NCI-H526 (cell line): ENCODE data around the gene OR2S2.
"Not testable (repeated sequence)": the region's sequence is repeated elsewhere in the genome, so short reads cannot be mapped to it uniquely, and the experiment has no call there.

Source experiments
- DNase-seq, 2 experiments: peaks; one replicate each; lab custom pipeline; 2025; lab: John Stamatoyannopoulos, UW

OR2S2 gene, protein sequence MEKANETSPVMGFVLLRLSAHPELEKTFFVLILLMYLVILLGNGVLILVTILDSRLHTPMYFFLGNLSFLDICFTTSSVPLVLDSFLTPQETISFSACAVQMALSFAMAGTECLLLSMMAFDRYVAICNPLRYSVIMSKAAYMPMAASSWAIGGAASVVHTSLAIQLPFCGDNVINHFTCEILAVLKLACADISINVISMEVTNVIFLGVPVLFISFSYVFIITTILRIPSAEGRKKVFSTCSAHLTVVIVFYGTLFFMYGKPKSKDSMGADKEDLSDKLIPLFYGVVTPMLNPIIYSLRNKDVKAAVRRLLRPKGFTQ

DNA sequence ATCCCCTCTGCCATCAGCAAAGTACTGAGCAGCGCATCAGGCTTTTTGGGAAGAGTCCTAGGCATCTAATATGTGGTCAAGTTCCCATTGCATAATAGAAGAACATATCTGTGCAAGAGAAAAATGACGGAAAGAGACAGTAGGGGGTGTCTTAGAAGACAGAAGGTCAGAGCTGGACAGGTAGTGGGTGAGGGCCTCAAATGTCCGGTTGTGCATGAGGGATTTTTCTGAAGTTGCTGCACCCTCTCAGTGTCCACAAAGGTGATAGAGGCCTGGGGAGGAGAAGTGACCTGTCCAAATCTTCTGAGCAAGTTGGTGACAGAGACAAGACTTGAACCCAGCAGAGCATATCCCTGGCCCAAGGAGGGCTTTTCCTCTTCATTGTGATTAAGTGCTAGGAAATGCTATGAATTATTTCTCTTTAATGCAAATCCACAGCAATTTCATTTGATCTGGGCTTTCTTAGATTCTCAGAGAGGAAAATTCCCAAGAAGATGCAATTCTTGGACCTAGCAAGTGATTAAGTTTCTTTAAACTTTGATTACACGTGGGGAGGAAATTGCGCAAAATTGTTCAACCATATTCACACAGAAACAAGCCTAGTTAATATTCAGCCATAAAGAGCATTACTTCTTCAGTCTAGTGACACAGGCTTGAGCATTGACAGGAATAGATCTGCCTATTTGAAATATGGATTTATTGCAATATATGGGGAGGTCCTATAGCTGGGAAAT lies at the start of gene OR2S2:
Gene OR2S2, minus strand, starts transcription at position 51 of the 734 bp plus-strand sequence. CDS start 56 bp downstream, outside the sequence.
- no peak for DNase-seq

DNA sequence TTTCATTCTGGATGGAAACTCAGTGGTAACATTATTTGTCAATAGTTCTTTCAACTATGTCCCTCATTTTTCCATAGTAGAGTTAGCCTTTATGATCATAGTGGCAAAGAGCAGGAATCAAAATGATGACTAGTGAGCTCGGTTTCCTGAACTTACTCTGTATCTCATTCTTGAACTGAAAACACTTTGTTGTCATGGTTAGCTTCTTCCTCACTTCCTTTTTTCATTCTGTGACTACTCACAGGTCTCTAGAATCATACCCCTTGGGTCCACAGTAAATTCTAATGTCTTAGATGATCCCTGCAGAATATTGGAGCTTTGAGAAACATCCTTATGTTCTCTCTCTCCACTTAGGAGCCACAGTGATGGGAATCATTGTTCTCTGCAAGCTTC lies 49.4 kb upstream of the OR2S2 start:
- DNase-seq: no peak

DNA sequence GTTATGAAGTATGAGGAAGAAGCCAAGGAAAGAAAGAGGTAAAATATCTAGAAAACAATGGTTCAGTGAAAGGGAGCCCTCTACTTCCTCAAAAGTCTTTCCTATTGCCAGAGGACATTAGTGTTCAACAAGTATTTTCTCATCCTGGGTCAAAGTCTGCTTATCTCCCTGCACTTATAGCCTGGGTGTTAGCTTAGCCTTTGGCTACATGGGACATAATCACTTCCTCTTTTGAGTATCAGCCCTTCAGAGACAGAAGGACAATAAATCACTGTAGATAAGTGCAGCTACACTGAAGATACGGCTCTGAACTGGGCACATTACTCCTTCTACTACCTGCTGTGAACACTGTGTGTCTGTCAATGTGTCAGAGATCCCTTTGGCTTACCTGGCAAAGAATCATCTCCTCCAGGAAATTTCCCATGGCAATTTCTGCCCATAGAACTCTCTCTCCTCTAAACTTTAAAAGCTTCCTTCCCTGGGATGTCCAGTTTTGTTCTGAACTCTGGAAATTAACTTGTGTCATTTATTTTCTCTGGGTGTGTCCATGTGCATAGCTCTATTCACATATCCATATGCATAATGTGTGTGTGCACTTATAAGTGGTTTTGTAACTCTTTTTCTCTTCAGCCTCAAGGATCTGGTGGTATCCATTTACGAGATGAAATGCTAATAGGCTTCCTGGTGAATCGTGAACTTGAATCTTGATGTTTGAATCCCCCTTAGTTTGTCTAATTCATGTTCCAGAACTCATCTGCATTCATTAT lies 48.8 kb upstream of the OR2S2 start:
- DNase-seq: no peak

DNA sequence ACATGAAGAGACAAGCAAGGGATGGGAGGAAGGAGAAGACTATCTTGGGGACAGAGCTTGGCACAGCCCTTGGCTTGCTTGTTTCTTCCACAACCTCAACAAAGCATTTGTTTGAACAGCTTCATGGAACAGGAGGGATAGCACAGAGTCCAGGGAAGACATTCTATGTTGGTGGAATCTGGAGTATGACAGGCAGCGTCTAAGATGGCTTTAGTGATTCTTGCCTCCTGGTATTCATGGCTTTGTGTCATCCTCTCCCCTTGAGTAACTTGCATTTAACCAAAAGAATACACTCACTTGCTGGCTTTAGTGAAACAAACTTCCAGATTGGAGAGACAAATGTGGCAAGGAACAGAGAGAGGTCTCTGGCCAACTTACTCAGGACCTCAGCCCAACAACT lies 47.9 kb upstream of the OR2S2 start:
- no peak for DNase-seq

DNA sequence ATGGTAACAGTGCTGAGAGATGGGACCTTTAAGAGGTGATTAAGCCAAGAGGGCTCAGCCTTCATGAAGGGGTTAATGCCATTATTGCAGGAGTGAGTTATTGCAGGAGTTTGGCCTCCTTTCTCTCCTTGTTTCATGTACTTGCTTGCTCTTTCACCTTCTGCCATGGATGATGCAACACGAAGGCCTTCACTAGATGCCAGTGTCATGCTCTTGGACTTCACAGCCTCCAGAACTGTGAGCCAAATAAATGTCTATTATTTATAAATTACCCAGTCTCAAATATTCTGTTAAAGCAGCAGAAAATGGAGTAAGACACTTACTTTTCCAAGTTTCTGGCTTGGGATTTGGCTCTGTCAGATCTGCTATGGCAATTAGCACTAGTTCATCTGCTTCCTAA lies 40.4 kb upstream of the OR2S2 start:
- DNase-seq: no peak

DNA sequence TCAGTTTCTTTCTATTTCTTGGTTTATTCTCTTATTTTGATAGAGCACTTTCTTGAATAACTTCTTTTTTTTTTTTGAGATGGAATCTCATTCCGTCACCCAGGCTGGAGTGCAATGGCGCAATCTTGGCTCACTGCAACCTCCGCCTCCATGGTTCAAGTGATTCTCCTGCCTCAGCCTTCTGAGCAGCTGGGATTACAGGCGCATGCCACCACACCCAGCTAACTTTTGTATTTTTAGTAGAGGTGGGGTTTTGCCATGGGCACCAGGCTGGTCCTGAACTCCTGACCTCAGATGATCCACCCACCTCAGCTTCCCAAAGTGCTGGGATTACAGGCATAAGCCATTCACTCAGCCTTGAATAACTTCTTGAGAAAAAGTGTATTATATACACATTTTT lies 39.1 kb upstream of the OR2S2 start:
- DNase-seq: not testable (repeated sequence)

DNA sequence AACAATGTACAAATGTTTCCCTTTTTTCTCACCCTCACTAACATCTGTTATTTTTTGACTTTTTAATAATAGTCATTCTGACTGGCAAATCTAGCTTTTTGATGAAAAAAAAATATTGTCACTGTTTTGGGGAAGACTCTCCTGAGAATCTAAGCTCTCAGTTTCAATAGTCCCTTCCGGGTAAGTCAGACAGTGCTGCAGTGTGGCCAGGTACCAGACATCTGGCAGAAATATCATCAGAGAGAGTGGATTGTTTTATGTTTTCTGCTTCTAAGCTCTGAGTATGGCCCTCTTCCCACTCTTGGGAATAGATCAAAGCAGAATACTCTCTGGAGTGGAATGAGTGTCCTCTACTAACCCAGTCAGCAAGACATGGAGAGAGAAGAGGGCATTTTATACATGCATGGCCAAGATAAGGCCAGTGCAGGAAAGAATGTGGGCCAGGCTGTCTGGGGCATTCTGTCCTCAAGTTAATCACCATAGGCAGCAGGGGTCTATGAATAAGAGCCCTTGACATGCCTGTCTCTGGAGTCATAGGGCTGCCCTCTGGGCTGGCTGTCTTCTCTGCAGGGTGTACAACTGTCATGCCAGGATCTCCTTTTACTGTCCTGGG lies 38.5 kb upstream of the OR2S2 start:
- no peak for DNase-seq

DNA sequence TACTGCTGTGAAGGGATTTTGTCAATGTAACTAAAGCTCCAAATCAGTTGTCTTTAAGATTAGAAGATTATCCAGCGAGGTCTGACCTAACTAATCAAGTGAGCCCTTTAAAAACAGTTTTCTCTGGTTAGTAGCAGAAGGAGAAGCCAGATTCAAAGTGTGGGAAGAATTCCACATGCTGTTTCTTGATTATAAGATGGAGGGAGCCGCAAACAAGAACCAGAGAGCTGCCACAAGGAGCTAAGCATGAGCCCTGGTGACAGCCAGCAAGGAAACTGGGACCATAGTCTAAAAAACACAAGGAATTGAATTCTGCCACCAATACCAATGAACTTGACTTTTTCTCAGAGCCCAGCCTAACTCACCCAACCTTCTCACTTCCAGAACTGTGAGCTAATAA lies 37.0 kb upstream of the OR2S2 start:
- DNase-seq: no peak

DNA sequence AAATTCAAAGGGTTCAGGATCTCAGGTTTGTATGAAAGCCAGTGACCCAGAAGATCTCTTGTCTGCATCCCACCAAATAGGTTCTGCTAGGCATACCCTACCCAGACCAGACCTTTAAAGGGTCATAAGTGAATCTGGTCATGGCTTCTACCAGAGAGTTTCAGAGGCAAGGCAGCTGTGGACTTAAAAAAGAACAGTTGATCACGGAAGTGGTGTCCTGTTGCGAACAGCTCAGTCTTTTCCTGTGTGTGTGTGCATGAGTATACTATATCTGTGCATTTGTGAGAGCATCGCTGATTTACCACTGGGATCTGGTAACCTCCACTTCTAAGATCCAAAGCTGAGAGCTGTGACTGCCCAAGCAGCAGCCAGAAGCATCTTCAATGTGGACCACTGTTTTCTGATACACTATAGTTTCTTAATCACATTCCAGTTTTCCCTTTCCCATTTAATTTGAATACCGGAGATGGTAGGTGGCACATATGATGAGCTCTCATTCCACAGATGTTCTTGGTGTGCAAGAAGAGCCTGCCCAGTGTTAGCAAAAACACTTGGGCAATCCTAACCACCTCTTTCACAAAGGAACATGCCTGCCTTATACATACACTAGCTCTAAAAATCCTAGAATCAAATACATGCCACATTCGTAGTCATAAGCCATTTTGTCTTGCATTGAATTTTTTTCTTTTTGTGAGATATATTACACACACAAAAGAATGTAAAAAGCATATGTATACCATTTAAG lies 36.2 kb upstream of the OR2S2 start:
- DNase-seq: no peak

DNA sequence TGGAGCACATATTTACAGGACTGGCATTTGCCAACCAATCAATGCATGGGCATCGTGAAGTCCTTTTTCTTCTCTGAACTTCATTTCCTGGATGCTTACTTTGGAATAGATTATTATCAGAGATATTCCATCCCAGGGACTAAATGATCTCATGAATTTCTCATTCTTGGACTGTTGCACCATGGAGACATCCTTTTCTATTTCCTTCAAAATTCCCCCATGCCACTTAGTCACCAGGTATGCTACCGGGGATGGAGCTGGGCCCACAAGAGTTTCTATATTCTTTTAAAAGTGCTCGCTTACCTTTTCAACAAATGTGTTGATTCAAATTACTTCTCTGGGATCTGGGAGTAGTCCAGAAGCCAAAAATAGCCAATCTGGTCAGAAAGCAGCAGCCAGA lies 35.2 kb upstream of the OR2S2 start:
- DNase-seq: not testable (repeated sequence)

DNA sequence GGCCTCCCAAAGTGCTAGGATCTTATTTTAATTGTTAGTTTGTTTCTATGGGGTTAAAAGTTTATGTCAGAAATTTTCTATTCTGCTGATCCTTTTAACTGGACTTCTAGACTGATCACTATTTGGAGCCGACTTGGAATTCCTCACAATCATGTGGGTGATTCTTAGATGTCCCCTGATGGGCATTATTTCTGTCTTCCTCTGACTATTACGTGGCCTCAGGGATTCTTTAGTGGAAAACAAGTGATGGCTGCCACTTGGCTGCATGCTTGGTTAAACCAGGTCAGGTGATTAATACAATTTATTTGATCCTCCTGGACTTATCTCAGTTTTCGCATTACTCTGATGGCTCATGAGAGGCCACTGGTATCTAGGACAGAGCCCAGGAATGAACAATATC lies 32.2 kb upstream of the OR2S2 start:
- DNase-seq: no peak

DNA sequence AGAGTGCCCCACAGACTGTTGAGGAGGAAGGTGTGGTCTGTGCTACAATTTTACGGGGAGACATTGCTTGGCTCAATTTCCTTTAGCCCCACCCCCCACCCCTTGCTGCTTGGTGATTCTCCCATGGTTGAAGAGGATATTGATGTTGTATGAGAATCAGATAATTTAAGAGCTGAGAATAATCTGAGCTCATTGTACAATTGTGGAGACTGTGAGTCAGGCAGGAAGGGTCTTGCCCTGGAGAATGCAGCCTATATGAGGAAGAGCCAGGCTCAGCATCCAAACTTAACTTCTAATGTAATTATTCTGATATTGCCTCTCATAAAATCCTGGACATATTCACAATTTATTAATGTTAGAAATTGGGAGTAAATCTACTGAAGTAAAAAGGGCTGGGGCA lies 26.1 kb upstream of the OR2S2 start:
- DNase-seq: no peak

DNA sequence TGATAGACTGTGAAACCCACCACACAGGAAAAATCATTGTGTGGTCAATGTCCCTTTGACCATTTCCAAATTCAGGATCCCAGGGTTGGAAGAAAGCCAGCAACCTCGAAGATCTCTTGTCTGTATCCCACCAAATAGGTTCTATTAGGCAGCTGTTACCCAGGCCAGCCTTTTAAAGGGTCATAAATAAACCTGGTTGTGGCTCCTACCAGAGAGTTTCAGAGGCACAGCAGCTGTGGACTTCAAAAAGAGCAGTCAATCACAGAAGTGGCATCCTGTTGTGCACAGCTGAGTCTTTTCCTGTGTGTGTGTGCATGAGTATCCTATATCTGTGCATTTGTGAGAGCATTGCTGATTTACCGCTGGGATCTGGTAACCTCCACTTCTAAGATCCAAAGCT lies 23.7 kb upstream of the OR2S2 start:
- DNase-seq: no peak

DNA sequence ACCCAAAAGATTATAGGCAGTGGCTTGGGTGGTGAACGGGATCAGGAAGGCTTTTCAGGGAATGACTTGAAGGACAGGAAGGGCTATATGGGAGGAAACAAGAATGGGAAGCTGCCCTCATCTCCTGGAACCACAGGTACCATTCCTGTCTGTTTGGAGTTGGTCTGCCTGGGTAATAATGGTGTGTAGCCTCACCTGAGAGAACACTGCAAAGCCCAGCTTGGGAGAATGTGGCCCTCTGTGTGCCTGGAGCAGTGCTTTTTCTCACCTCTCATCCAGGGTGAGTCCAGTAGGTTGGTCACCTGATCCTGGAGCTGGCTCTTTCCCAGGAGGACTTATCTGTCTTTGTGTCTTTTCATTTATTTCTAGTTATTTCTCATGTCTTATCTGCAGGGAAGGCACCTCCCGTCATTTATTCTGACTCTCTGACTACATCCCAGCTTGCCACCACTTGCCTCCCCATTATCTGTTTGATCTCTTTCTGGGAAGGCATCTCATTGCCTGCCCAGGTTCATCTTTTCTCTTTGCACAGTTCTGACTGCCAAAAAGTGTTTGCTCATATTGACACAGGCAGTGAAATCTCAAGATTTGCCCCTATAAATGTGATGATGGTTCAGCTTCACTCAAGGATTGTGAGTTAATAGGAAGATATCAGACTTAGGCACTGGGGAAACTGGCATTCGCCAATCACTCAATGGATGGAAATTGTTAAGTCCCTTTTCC lies 22.5 kb upstream of the OR2S2 start:
- no peak for DNase-seq

DNA sequence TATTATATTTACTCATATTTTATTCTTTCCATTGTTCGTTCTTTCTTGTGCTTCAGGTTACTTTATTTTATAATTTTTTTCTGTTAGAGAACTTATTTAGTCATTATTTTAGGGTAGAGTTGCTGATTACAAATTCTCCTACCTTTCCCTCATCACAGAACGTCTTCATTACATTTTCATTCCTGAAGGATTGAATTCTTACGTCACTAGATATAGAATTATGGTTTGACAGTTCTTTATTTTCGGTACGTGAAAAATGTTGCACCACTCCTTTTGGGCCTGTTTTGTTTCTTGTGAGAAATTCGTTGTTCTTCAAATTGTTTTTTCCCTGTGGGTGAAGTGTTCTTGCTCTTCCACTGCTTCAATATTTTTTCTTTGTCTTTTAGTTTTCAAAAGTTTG lies 20.8 kb upstream of the OR2S2 start:
- no peak for DNase-seq

DNA sequence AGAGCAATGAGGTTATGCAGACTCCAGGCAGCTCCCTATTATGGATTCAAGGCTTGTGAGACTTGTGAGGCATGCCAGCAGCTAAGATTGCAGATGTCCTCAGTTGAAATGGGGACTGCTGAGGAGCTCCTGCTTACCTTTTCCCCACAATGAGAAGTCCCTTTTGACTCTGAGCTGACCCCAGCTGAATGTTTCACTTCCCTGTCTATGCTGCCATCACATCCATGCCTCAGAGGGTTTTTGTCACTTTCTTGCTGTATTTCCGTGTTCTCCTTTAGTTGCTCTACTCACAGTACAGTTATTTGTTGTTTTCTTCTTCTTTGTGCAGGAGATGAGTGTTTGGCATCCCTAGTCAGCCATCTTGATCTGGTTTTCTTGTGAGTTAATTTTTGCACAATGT lies 18.8 kb upstream of the OR2S2 start:
- DNase-seq: no peak

DNA sequence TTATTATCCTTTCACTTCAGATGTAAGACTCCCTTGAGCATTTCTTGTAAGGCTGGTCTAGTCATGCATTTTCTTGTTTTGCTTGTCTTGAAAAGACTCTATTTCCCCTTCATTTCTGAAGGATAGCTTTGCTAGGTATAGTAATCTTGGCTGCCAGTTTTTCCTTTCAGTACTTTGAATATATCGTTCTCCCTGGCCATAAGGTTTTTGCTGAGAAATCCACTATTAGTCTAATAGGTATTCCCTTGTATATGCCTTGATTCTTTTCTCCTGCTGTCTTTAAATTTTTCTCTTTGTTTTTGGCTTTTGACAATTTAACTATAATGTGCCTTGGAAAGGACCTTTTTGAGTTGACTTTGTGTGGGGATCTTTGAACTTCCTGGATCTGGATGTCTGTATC lies 16.8 kb upstream of the OR2S2 start:
- DNase-seq: no peak

DNA sequence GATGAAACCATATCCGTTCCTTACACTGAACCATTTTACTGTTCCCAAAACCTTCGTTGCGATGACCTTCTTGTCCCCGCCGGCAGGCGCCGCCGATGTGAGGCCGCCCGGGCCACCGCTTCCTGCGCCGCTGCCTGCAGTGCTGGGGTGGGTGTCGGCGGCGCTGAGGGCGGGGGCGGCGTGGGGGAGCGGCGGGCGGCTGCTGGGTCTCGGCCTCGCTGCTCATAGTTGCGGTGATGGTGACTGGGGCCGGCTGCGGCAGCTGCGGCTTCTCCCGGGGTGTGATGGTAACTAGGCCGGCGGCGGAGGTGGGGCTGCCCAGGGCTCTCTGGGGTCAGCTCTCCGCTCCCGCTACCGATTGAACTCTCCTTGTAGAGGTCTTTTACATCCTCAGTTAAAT lies 14.1 kb upstream of the OR2S2 start:
- DNase-seq: no peak

DNA sequence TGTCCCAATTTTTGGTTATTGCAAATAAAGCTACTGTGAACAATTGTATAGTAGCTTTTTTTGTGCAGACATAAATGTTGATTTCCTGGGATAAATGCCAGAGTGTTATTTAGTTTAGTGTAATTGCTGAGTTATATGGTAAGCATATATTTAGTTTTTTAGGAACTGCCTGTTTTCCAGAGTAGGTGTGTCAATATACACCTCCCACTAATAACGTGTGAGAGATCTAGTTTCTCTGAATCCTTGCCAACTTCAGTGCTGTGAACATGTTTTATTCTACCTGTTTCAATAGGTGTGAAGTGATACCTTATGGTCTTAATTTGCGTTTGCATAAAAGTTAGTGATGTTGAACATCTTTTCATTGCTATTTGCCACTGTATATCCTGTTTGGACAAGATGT lies 9.1 kb upstream of the OR2S2 start:
- no peak for DNase-seq

DNA sequence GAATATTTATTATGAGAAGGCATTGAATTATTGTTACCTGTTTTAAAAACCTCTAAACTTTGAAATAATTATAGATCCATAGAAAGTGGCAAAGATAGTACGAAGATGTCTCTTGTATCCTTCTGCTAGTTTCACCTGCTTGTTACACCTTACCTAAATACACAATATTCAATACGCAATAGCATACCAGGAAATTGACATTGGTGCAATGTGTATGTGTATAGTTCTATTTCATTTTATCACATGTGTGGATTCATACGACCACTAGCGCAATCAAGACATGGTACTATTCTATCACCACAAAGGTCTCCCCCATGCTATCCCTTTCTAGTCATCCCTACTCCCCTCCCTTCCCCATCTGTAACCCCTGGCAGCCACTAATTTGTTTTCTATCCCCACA lies 8.5 kb upstream of the OR2S2 start:
- DNase-seq: no peak

DNA sequence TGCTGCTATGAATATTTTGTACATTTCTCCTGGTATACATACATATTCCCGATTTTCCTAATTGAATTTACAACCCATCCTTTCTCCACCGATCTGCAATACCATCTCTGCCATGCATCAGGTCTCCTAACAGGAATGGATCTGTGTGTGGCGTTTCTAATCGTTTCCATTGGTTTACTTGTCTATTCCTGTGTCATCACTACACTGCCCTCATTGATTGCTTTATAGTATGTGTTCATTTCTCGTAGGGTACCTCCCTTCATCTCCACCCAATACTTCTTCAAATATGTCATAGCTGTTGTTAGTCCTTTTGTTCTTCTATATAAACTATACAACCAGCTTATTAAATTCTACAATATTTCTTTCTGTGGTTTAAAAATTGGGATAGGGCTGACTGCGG lies 7.1 kb upstream of the OR2S2 start:
- no peak for DNase-seq
